Liver (tissue), 9 donors: ENCODE data around the gene PARP14. TPM values are rescaled to one million over a fixed set of nuclear protein-coding genes. Genes with fewer than 3 reads are reported as not detected.

Experiments
- DNase-seq: peaks from one replicate; pipeline ENCODE4 v3.0.0-alpha.2; 2017; ENCODE audit warnings: low spot score
- H3K27ac ChIP-seq, 2 donors: one replicate each; pipeline ENCODE4 v1.7.0; 2013; ENCODE audit warnings: inconsistent platforms in 2 of 2, low read length in 2 of 2, control low read depth in 1 of 2, low read depth in 1 of 2, mild to moderate bottlenecking in 1 of 2
- H3K27me3 ChIP-seq, 4 donors: one replicate each; pipeline versions ENCODE4 v1.6.1 to v1.7.0; 2013; ENCODE audit warnings: low read length in 3 of 4, inconsistent platforms in 1 of 4, mild to moderate bottlenecking in 1 of 4, moderate library complexity in 1 of 4; ENCODE audit not compliant: control insufficient read depth in 4 of 4, insufficient read depth in 4 of 4
- H3K36me3 ChIP-seq, 4 donors: one replicate each; pipeline versions ENCODE4 v1.6.1 to v1.7.0; 2013; ENCODE audit warnings: low read length in 3 of 4, mild to moderate bottlenecking in 3 of 4, low read depth in 1 of 4, moderate library complexity in 1 of 4; ENCODE audit not compliant: control insufficient read depth in 4 of 4, insufficient read depth in 3 of 4
- H3K4me1 ChIP-seq, 4 donors: one replicate each; pipeline versions ENCODE4 v1.6.1 to v1.7.0; 2013; ENCODE audit warnings: low read length in 3 of 4, mild to moderate bottlenecking in 3 of 4, moderate library complexity in 1 of 4; ENCODE audit not compliant: control insufficient read depth in 4 of 4, insufficient read depth in 4 of 4
- H3K4me3 ChIP-seq, 3 donors: one replicate each; pipeline versions ENCODE4 v1.6.1 to v1.7.0; 2013; ENCODE audit warnings: low read length in 3 of 3, control low read depth in 1 of 3, low read depth in 1 of 3, mild to moderate bottlenecking in 1 of 3
- H3K9ac ChIP-seq, 2 donors: one replicate each; pipeline ENCODE4 v1.7.0; 2013; ENCODE audit warnings: low read length in 2 of 2, mild to moderate bottlenecking in 2 of 2, moderate library complexity in 2 of 2, control low read depth in 1 of 2, low read depth in 1 of 2
- H3K9me3 ChIP-seq, 4 donors: one replicate each; pipeline versions ENCODE4 v1.6.1 to v1.7.0; 2013; ENCODE audit warnings: low read length in 3 of 4; ENCODE audit not compliant: control insufficient read depth in 4 of 4
- ATF3 ChIP-seq: IDR thresholded peaks from 2 replicates; pipeline ENCODE4 v1.6.1; 2016; ENCODE audit warnings: antibody characterized with exemption
- CTCF ChIP-seq: fragments of 150-350 bp; IDR thresholded peaks from 2 replicates; pipeline ENCODE4 v1.5.1; 2017; ENCODE audit warnings: improper control_type of control experiment, low read depth, low read length; ENCODE audit not compliant: missing input control
- FOXA1 ChIP-seq: IDR thresholded peaks from 2 replicates; pipeline ENCODE4 v1.6.1; 2016; ENCODE audit warnings: antibody characterized with exemption
- FOXA2 ChIP-seq: IDR thresholded peaks from 2 replicates; pipeline ENCODE4 v1.6.1; 2016; ENCODE audit warnings: antibody characterized with exemption
- GABPA ChIP-seq, 2 donors: IDR thresholded peaks in 1 of 2; conservative IDR thresholded peaks in 1 of 2; 2 replicates each; pipeline ENCODE4 v1.6.1; 2016; ENCODE audit warnings: antibody characterized with exemption in 2 of 2, mild to moderate bottlenecking in 1 of 2, moderate library complexity in 1 of 2
- HNF4G ChIP-seq: IDR thresholded peaks from 2 replicates; pipeline ENCODE4 v1.6.1; 2016; ENCODE audit warnings: antibody characterized with exemption
- JUND ChIP-seq, 2 donors: IDR thresholded peaks; 2 replicates each; pipeline ENCODE4 v1.6.1; 2016; ENCODE audit warnings: antibody characterized with exemption in 2 of 2
- MAX ChIP-seq: IDR thresholded peaks from 2 replicates; pipeline ENCODE4 v1.6.1; 2016; ENCODE audit warnings: antibody characterized with exemption
- NR2F2 ChIP-seq: IDR thresholded peaks from 2 replicates; pipeline ENCODE4 v1.6.1; 2016; ENCODE audit warnings: antibody characterized with exemption
- RAD21 ChIP-seq, 2 donors: IDR thresholded peaks; 2 replicates each; pipeline ENCODE4 v1.6.1; 2016; ENCODE audit warnings: antibody characterized with exemption in 2 of 2, mild to moderate bottlenecking in 2 of 2
- REST ChIP-seq: IDR thresholded peaks from 2 replicates; pipeline ENCODE4 v1.6.1; 2016; ENCODE audit warnings: antibody characterized with exemption, mild to moderate bottlenecking
- RXRA ChIP-seq, 2 donors: IDR thresholded peaks; 2 replicates each; pipeline ENCODE4 v1.6.1; 2017 to 2018; ENCODE audit warnings: antibody characterized with exemption in 2 of 2, mild to moderate bottlenecking in 1 of 2
- SP1 ChIP-seq: IDR thresholded peaks from 2 replicates; pipeline ENCODE4 v1.6.1; 2018; ENCODE audit warnings: antibody characterized with exemption, mild to moderate bottlenecking
- TAF1 ChIP-seq: conservative IDR thresholded peaks from 2 replicates; pipeline ENCODE4 v1.6.1; 2016; ENCODE audit warnings: antibody characterized with exemption, mild to moderate bottlenecking
- YY1 ChIP-seq: IDR thresholded peaks from 2 replicates; pipeline ENCODE4 v1.6.1; 2016; ENCODE audit warnings: antibody characterized with exemption, mild to moderate bottlenecking
- ZBTB33 ChIP-seq: IDR thresholded peaks from 2 replicates; pipeline ENCODE4 v1.6.1; 2016; ENCODE audit warnings: antibody characterized with exemption
- WGBS: extraction: QIAGEN DNeasy Blood & Tissue Kit; methylation state at CpG from one replicate; pipeline ENCODE4 v1.1.7; 2013; 5-methylcytosine and 5-hydroxymethylcytosine counted together
- polyA plus RNA-seq, 2 donors: library from polyadenylated mRNA; stranded (reverse) in 1 of 2; unstranded in 1 of 2; fragments of 200-250 nt in 1 of 2; fragments of >200 nt in 1 of 2; fragmentation: Nextera tagmentation in 1 of 2; extraction: Ambion mirVana in 1 of 2; gene quantifications; one replicate each; pipeline versions ENCODE4 v1.2.1 to v1.2.3, GENCODE V29; 2013 to 2015
- total RNA-seq, 2 donors: library from RNA; depleted of rRNA; stranded (reverse); fragments of >200 nt; gene quantifications; one replicate each; pipeline ENCODE4 v1.2.3, GENCODE V29; 2014
- donor health status: healthy.
- donor health status: healthy.
- donor health status: healthy.
- donor health status: healthy.
- donor health status: healthy.

PARP14 gene
- total and polyA plus RNA-seq, 4 donors, result 13.1 to 79.7 (median 23.4) TPM

GRCh38 chr3:122697952-122698620 is 17.4 kb downstream of the PARP14 start:
- Histone ChIP-seq H3K27me3 (no peaks in the 10 kb centered on the region), H3K27ac (no peak overlapping the region), H3K4me1 (peaks cover 0 to 2% (median under 1%) of the 10 kb centered on the region in 4 donors), H3K4me3 (no peak overlapping the region), H3K9me3 (no peaks in the 10 kb centered on the region), H3K36me3 (peaks cover 14 to 89% (median 73%) of the 10 kb centered on the region in 4 donors), H3K9ac (no peak overlapping the region)
- 85% methylated on average over 2 of the region's 2 CpGs for WGBS
- TF ChIP-seq MAX (no peak), TAF1 (no peak), GABPA (IDR thresholded peaks at IDR 0.05 in 1 of 2, conservative IDR thresholded peaks at IDR 0.05 in 1 of 2) (no peak), JUND (IDR thresholded peaks at IDR 0.05) (no peak), RXRA (IDR thresholded peaks at IDR 0.05) (no peak), FOXA1 (no peak), REST (no peak), CTCF (no peak), ZBTB33 (no peak), RAD21 (IDR thresholded peaks at IDR 0.05) (no peak), FOXA2 (no peak), ATF3 (no peak), NR2F2 (no peak), SP1 (no peak), HNF4G (no peak), YY1 (no peak)
- no peak for DNase-seq

GRCh38 chr3:122700193-122700592 is 19.6 kb downstream of the PARP14 start:
- DNase-seq, result no peak
- Histone ChIP-seq H3K9me3 (no peaks in the 10 kb centered on the region), H3K9ac (no peak overlapping the region), H3K4me3 (no peak overlapping the region), H3K4me1 (no peaks in the 10 kb centered on the region), H3K36me3 (peaks cover 13 to 87% (median 77%) of the 10 kb centered on the region in 4 donors), H3K27me3 (no peaks in the 10 kb centered on the region), H3K27ac (no peak overlapping the region)
- WGBS, result 95% methylated on average over 2 of the region's 2 CpGs
- TF ChIP-seq RAD21 (IDR thresholded peaks at IDR 0.05) (no peak), TAF1 (no peak), HNF4G (no peak), JUND (IDR thresholded peaks at IDR 0.05) (no peak), CTCF (no peak), RXRA (IDR thresholded peaks at IDR 0.05) (no peak), GABPA (IDR thresholded peaks at IDR 0.05 in 1 of 2, conservative IDR thresholded peaks at IDR 0.05 in 1 of 2) (no peak), MAX (no peak)
